Calu3 (cell line): ENCODE results near the gene PAX2. TPM values are rescaled to one million over a fixed set of nuclear protein-coding genes. Genes with fewer than 3 reads are reported as not detected.
A peak's percentile ranks its signal among the peaks of the same experiment; 100 is the strongest.

ENCODE experiments used
- BruUV-seq: library from RNA; stranded (reverse); fragments of 400-500 nt; replicated peaks from 2 replicates; lab custom pipeline; 2021; lab: Mats Ljungman, UMichigan
- CTCF ChIA-PET: fragments of 300-600 bp; sonication (Branson Sonifier 250); formaldehyde crosslinking; loops from one replicate; lab custom pipeline; 2022; ENCODE audit warnings: antibody characterized with exemption; lab: Charles Lee
- DNase-seq: peaks from one replicate; pipeline ENCODE4 v3.0.0; 2022
- H3K27ac Mint-ChIP-seq: one replicate; pipeline ENCODE4 v1.8.0; 2022; ENCODE audit warnings: mixed read lengths; ENCODE audit not compliant: unreplicated experiment
- H3K27me3 Mint-ChIP-seq: one replicate; pipeline ENCODE4 v1.8.0; 2022; ENCODE audit warnings: mixed read lengths; ENCODE audit not compliant: unreplicated experiment
- H3K36me3 Mint-ChIP-seq: one replicate; pipeline ENCODE4 v1.8.0; 2022; ENCODE audit warnings: mild to moderate bottlenecking, moderate library complexity, mixed read lengths; ENCODE audit not compliant: insufficient read depth, unreplicated experiment
- H3K4me1 Mint-ChIP-seq: one replicate; pipeline ENCODE4 v1.8.0; 2022; ENCODE audit warnings: mild to moderate bottlenecking, low read depth, mixed read lengths; ENCODE audit not compliant: unreplicated experiment
- H3K4me3 Mint-ChIP-seq: one replicate; pipeline ENCODE4 v1.8.0; 2022; ENCODE audit warnings: mild to moderate bottlenecking, low read depth, moderate library complexity, mixed read lengths; ENCODE audit not compliant: unreplicated experiment
- H3K9me3 Mint-ChIP-seq: one replicate; pipeline ENCODE4 v1.8.0; 2022; ENCODE audit warnings: low read depth, mixed read lengths; ENCODE audit not compliant: unreplicated experiment
- intact Hi-C: fragments of 100-400 bp; cut with micrococcal nuclease; formaldehyde crosslinking; loops from one replicate; pipeline ENCODE4 v1.10.0; 2022; ENCODE audit not compliant: unreplicated experiment
- total RNA-seq: library from RNA; stranded (reverse); gene quantifications from 2 replicates; pipeline ENCODE4 v1.2.3, GENCODE V29; 2022
- TF ChIP-seq, protein P1 (sequence below): fragments of 200-600 bp; IDR thresholded peaks from one replicate; pipeline ENCODE4 v1.8.0; 2022; ENCODE audit warnings: antibody characterized with exemption; ENCODE audit not compliant: unreplicated experiment

The PAX2 gene
- total RNA-seq, 1 experiment from 2014 or later, result not detected

- intact Hi-C loops, result no loop called here
- BruUV-seq, result no TSS peak
These were observed 13.9 kb downstream of the PAX2 start for GRCh38 chr10:100759331-100759730.

GRCh38 chr10:100760726-100761125 is 15.3 kb downstream of the PAX2 start:
- H3K9me3 Mint-ChIP-seq, result no peaks in the 10 kb centered on the region
- no peak for DNase-seq
- BruUV-seq, result no TSS peak
- TF ChIP-seq, protein P1, sequence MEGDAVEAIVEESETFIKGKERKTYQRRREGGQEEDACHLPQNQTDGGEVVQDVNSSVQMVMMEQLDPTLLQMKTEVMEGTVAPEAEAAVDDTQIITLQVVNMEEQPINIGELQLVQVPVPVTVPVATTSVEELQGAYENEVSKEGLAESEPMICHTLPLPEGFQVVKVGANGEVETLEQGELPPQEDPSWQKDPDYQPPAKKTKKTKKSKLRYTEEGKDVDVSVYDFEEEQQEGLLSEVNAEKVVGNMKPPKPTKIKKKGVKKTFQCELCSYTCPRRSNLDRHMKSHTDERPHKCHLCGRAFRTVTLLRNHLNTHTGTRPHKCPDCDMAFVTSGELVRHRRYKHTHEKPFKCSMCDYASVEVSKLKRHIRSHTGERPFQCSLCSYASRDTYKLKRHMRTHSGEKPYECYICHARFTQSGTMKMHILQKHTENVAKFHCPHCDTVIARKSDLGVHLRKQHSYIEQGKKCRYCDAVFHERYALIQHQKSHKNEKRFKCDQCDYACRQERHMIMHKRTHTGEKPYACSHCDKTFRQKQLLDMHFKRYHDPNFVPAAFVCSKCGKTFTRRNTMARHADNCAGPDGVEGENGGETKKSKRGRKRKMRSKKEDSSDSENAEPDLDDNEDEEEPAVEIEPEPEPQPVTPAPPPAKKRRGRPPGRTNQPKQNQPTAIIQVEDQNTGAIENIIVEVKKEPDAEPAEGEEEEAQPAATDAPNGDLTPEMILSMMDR, result no peak
- intact Hi-C loops, result no loop called here
- no peak overlapping the region for H3K4me3 Mint-ChIP-seq
- H3K36me3 Mint-ChIP-seq, result no peaks in the 10 kb centered on the region
- no peak overlapping the region for H3K27ac Mint-ChIP-seq
- CTCF ChIA-PET, result no interaction called here
- H3K4me1 Mint-ChIP-seq, result no peaks in the 10 kb centered on the region
- peaks cover 96% of the 10 kb centered on the region for H3K27me3 Mint-ChIP-seq

More at GRCh38 chr10:100759331-100759730, 13.9 kb downstream of the PAX2 start:
- CTCF ChIA-PET, result no interaction called here
- DNase-seq, result peak; percentile 16
- TF ChIP-seq, protein P1, result no peak
- H3K27ac Mint-ChIP-seq, result no peak overlapping the region
- no peak overlapping the region for H3K4me3 Mint-ChIP-seq
- H3K36me3 Mint-ChIP-seq, result no peaks in the 10 kb centered on the region
- peaks cover 96% of the 10 kb centered on the region for H3K27me3 Mint-ChIP-seq
- H3K4me1 Mint-ChIP-seq, result no peaks in the 10 kb centered on the region
- no peaks in the 10 kb centered on the region for H3K9me3 Mint-ChIP-seq

DNA sequence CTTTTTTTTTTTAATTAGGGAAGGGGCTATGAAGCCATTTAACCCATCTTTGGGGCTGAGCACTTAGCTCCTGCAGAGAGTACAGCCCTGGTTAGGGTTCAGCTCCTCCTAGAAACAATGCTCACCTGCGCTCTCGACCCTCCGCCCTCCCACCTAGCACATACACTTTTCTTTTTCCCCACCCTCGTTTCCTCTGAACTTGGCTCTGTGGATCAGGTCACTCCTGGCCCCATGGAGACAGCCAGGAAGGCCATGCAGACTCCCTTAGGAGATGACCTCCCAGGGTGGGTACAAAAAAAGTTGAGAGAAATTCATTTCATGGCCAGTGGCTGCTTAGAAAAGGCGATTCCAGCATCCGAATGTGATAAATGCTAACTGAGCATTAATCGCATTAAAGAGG is 15.8 kb downstream of the PAX2 start:
- DNase-seq, result no peak

GRCh38 chr10:100763043-100763747 is 17.8 kb downstream of the PAX2 start:
- no TSS peak for BruUV-seq
- Mint-ChIP-seq H3K4me3 (no peak overlapping the region), H3K36me3 (no peaks in the 10 kb centered on the region), H3K27me3 (peaks cover 96% of the 10 kb centered on the region), H3K9me3 (no peaks in the 10 kb centered on the region), H3K27ac (no peak overlapping the region), H3K4me1 (no peaks in the 10 kb centered on the region)
- CTCF ChIA-PET, result interaction anchor here (0.7 kb wide), 1 partner anchor 119 kb away, joined by 6 read pairs; no protein-coding TSS in a partner anchor
- no peak for DNase-seq
- TF ChIP-seq, protein P1, result no peak
- intact Hi-C loops, result no loop called here

More for the DNA sequence above, 15.8 kb downstream of the PAX2 start:
- H3K36me3 Mint-ChIP-seq, result no peaks in the 10 kb centered on the region
- H3K27me3 Mint-ChIP-seq, result peaks cover 96% of the 10 kb centered on the region
- CTCF ChIA-PET, result no interaction called here
- intact Hi-C loops, result no loop called here
- TF ChIP-seq, protein P1, result no peak
- no peaks in the 10 kb centered on the region for H3K9me3 Mint-ChIP-seq
- H3K27ac Mint-ChIP-seq, result no peak overlapping the region
- H3K4me3 Mint-ChIP-seq, result no peak overlapping the region
- no peaks in the 10 kb centered on the region for H3K4me1 Mint-ChIP-seq
- BruUV-seq, result no TSS peak
